GM19452 (cell line): ENCODE results near the gene TBC1D16.

Source experiments
- ATAC-seq: cut with Tn5 transposase; IDR thresholded peaks from one replicate; pipeline ENCODE4 v1.9.1; 2021; ENCODE audit not compliant: unreplicated experiment

TBC1D16 gene

DNA sequence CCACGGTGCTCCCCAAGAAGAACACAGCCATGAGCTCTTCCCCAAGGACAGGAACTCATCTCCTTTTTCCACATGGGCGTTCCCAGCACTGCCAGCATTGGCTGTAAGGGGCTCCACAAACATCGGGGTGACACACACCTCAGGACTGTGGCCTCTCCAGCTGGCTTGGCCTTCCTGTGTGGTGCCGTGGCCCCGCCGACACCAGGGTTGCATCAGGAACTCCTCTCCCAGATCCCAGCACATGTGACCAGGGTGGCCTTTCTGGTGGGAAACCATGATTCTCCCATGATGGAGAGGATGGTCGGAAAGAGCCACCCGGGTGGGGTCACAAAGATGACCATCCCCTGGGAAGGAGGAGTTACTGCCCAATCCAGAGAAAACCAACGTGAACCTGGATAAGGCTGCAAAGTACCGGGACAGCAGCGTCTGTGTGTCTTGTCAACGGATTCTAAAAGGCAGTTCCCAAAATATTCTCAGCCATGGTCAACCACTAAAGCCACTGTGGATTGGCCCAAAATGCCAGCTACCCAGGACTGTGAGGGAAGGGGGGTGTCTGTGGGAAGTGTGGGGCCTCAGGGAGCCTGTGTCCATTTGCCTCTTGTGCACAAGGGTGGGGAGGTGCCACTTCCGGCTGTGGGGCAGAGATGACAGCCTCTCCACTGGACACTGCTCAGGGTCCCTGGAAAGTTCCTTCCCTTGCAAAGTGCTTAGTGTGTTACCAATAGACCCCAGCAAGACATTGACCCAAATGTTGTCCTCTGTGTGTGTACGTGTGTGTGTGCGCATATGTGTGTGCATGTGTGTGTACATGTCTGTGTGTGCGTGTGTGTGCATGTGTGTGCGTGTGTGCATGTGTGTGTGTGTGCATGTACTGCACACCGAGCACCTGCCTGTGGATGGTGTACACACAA lies 118.4 kb downstream of the TBC1D16 start:
- ATAC-seq: no peak

DNA sequence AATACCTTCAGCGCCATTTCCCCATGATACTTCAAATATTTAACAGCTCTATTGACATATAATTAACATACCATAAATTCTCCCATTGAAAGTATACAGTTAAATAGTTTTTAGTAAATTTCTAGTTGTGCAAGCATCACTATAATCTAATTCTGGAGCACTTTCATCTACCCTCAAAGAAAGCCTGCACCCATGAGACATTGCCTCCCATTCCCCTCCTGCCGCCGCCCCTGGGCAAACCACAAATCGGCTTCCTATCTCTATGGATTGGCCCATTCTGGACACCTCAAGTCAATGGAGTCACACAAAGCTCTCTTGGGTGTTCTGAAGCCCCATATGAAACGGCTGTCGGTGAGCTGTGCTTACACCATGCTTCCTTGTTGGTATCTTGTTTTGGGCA lies 119.2 kb downstream of the TBC1D16 start:
- no peak for ATAC-seq

DNA sequence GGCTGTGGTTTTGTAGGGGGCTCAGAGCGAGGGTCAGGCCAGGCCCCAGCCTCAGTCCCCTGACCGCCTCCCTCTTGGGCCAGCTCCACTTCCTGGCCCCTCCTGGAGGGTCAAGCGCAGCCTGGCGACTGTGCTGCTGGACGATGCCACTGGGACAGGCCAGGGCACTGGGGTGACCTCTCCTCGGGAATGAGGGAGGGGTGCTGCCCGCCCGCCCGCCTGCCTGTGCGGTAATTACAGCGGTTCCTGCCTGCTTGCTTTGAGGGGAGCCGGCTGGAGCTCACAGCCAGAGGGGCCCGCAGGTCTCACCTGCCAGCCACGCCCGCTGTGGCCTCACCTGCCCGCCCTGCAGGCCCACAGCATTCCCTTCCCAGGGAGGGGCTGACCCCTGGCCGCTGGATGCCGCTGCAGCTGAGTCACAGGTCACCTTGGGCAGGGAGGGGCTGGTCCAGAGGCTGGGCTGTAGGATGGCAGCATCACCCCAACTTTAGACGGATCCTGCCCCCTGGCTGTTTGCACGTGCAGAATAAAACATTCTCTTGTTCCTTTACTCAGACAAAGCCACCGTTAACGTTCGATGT lies 119.7 kb downstream of the TBC1D16 start:
- ATAC-seq: no peak

DNA sequence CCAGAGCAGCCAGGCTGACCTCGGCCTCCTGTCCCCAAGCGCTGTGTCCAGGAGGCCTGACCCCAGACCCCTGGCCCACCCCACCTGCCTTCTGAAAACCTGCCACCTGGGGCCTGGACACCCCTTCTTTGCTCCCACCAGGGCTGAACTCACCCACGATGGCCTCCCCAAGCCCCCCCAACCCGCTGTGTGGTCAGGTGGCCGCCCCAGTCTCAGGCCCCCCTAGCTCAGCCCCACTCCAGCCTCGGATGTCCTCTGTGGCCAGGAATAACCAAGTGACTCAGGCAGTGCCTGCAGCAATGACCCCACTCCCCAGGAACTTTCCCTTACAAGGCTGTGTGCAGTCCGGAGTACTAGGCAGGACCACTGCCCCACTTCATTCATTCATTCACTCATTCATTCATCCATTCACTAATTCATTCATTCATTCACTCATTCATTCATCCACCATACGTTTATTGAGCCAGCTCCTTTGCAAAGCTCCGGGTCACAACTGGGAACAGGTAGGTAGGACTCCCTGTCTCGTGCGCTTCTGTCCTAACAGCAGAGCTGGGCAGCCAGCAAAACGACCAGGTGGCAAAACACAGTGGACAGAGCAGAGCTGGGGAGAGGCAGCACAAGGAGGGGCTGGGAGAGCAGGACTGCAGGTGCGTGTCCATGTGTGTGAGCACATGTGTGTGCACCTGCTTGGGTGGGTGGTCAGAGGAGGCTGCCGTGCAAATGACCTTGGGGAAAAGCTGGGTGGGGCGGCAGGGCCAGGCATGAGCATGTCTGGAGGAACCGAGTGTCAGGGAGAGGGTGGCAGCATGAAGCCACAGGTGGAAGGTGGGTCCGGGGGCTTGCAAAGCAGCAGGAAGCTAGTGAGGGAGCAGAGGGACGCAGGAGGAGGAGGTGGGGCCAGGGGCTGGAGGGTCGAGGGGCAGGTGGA lies 120.6 kb downstream of the TBC1D16 start:
- no peak for ATAC-seq

DNA sequence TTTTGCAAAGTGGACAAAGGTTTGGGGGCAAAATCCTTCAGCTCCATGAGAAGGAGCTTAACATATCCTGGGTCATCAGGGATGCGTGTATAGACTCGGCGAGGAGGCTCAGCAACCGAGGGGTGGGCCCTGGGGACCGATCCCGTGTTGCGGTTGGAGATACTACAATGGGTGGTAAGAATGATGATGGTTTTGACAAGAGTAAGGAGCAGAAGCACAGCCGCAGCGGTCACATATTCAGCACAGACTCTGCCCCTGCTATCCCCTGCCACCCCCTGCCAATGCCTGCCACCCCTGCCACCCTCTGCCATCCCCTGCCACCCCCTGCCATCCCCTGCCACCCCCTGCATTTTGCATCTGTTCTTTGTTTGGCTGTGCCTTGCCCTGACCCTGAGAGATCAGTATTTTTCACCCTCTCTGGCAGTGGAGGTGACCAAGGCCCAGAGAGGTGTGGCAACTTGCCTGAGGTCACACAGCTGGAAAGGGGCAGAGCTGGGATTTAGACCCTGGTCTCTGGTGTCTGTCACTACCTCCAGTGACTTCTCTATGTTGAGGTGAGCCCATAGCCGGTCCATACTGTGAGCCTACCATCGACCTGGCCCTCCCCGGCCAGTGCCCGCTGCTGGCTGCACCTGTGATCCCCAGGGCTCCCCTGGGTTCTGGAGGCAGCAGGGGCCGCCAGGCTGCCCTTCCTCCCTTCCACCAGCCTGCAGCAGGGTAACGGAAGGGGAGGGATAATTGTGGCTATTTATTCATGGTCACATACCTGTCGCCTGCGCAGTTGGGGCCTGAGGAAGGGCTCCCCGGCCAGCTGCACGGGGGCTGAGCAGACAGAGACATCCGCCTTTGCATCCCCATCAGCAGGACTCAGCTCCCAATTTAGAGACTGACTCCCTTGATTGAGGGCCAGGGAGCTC lies 121.5 kb downstream of the TBC1D16 start:
- no peak for ATAC-seq

DNA sequence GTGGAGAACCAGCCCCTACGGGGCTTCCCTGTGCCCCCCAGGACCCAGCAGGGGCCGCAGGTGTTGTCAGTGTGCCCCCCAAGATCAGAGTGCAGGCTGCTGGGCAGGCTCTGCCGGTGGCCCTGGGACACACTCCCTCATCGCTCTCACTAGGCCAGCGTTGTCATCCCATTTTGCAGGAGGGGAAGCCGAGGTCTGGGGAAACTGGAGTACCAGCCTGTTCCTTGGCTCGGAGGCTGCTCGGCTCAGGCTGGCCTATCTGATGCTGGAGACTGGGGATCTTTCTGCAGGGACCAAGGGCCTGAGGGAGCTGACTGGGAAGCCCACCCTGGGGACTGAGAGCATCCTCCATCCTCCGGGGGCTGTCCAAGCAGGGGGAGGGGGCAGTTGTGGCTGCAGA lies 122.2 kb downstream of the TBC1D16 start:
- no peak for ATAC-seq

DNA sequence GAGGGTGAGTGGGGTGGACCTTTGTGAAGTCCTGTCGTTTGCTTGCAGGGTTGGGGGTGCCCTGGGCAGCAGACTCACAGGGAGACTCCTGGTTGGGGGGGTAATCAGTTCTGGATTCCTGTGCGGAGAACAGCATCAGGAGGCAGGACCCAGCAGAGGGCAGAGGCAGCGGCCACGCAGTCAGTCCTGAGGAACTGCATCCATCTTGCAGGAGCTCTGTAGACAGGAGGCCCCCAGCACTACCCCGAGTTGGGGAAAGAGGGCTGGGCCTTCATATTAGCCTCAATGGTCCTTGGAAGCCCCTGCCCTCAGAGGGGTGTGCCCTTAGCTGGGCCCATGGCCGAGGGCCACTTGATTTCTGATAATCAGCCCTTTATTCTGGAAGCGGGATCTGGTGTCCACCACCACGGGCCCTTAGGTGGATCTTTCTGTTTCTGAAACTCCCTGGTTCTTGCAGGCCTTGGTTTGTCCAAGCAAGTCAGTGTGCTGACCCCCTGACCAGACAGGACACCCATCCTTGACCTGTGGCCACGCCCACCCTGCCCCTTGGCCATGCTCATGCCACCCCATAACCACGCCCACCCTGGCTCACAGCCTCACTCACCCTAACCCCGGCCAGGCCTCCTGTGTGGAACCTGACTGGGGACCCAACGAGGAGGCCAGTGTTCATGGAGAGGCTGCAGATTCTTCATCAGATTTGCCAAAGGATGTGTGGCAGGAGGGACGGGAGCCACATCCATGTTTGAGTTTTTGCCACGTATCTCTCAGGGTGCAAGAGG lies 122.9 kb downstream of the TBC1D16 start:
- no peak for ATAC-seq

DNA sequence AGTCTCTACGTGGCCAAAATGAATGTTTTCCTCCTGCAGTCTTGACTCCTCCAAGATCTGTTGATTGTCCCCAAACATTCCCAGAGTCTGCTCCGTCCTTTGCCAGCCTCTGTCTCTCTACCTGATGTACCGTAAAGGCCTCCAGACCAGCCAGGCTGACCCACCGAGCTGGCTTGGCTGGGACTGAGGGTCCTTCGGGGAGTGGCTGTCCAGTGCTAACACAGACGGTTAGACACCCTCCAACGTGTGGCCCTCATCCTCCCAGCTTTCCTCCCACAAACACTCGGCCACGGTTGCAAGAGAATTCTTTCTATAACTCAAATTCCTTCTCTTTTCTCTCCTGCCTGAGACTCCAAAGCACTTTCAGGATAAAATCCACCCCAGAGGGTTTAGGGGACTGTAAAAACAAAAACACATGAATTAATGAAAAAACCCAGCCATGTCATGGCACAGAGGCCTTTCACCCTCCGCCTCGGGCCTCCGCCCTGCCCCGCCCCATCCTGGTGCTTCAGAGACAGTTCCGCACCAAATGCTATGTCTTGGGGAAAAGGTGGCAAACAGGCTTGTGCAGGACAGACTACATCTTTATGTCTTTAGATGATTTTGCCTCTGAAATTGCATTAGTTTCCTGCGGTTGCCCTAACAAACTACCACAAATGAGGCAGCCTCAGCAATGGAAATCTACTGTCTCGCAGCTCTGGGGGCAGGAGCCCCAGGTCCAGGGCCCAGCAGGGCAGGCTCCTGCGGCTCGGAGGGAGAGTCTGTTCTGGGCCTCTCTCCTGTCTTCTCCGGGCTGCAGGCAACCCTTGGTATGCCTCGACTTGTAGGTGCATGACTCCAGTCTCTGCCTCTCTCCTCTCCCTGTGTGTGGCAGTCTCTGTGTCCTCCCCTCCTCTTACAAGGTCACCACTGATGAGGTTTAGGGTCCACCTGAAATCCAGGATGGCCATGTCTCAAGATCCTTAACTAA lies 124.0 kb downstream of the TBC1D16 start:
- ATAC-seq: no peak

DNA sequence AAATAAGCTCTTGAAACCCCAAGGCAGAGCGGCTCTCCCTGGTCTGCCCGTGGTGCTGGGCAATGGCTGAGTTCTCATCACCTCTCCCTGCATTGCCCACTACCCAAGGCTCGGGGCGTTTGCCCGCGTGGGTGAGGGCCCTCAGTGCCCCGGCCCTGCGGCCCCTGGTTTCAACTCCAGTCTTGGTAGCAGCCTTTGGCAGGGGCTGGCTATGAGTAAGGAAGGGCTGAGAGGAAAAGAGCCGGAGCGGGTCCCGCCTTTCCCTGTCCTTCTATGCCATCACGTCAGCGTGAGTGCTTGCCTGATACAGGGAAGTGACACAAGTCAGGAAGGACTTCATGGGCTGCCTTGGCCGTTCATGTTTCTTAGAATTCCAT lies 124.7 kb downstream of the TBC1D16 start:
- ATAC-seq: no peak

DNA sequence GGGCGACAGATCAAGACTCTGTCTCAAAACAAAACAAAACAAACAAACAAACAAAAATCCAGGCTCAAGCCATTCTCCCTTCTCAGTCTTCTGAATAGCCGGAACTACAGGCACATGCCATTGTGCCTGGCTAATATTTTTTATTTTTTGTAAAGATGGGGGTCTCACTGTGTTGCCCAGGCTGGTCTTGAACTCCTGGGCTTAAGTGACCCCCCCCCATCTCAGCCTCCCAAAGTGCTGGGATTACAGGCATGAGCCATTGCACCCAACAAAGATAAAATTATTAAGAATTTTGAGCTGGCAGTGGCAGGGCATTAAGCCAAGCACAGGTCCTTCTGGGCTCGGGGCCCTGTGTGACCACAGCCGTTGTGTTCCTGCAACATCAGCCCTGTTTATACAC lies 126.6 kb downstream of the TBC1D16 start:
- ATAC-seq: no peak

DNA sequence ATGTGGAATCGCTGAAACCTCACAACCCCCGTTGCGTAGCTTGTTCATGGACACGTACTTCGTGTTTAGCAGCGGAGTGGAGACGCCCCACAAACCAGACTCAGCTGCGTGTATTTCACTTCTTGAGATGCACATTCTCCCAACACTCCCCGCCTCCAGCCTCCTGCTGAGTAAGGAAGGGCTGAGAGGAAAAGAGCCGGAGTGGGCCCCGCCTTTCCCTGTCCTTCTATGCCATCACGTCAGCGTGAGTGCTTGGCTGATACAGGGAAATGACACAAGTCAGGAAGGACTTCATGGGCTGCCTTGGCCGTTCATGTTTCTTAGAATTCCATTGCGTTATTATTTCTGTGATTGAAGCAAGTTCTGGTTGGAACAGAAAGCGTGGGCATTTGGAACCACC lies 127.8 kb downstream of the TBC1D16 start:
- ATAC-seq: no peak

DNA sequence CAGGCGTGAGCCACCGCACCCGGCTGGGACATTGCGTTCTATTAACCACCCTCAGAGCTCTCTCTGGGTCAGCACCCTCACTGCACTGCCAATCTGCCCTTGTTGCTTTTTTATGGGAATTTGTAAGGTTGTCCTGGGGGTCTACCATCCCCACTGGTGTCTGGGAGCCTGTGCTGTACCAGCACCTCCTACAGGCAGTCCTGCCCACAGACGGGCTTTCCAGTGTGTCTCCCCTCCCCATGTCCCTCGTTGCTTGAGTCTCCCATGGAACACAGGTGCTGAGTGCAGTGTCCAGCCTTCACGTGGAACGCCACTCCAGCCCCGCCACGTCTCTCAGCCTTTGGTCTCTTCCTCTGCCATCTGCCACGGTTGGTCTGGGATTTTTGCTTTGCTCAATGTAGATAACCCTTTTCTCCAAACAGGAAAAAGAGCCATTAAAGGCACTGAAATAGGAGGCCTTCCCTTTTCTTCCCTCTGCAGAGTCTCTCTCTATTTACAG lies 128.4 kb downstream of the TBC1D16 start:
- ATAC-seq: no peak

DNA sequence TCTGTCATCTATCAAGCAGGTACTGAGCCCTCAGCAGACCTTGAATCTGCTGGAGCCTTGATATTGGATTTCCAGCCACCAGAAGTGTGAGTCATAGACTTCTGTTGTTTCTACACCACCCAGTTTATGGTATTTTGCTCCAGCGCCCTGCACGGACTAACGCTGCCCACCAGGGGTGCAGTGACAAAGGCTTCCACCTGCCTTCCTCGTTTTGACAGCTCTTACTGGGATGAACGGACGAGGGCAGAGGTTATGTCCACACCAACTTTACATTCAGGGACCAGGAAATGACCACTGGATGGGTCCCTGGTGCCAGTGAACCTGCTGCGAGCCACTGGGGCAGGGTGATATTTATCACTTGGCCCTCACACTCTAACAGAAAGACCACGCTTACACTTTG lies 129.8 kb downstream of the TBC1D16 start:
- ATAC-seq: no peak

DNA sequence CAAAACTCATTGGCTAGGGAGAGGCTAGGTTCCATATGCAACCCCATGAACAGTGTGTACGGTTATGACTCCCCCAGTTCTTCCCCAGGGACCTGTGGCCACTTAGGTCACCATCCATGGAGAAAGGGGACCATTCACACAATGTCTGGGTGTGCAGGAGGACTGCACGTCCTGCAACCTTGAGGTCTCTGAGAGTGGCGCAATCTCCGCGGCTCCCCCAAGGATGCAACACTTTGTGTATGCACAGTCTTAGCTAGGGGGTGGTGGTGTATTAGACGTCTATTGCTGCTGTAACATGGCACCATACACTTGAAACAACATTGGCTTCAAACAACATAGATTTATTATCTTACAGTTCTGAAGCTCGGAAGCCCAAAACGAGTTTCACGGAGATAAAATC lies 130.8 kb downstream of the TBC1D16 start:
- ATAC-seq: no peak

DNA sequence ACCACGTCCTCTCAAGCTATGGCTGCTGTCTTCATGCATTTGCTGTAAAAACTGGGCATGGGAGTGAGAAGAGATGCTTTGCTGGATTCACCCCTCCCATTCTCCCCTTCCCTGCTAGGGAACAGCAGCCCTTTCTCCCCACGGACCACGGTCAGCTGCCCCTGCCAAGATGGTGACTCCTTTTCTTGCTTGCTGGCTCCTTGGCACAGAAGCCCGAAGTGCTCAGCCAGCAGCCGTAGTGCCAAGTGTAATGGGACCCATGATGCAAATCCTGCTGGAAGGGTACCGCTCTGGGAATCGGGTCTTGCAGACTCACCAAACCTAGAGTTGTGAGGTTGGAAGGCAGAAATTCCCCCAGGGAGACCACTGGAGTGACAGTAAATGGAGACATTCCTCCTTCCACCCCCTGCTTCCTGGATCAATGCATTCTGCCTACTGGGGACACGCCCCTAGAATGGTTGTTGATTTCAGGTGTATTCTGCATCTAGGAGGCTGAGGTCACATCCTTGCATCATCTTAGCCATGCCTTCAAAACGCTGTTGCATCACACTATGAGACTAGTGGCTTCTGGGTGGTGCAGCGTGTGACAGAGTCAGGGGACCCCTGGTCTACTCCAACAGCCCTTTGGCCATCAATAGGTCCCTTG lies 133.4 kb downstream of the TBC1D16 start:
- no peak for ATAC-seq

DNA sequence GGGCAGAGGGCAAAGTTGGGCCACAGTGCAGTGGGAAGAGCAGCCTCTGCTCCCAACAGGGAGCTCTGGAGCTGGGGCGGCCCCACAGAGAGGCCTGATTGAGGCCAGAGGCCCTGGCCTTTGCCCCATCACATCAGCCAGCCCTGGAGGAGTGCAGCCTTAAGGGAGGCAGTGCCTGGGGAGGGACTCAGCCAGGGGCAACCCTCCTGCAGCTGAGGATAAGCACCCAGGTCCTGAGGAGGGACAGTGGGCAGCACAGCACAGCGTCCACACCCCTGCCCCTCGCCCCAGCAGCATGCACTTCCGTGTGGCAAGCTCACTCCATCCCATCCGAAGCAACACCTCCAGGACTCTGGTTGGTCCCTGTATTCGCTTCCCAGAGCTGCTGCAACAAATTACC lies 134.5 kb downstream of the TBC1D16 start:
- no peak for ATAC-seq

DNA sequence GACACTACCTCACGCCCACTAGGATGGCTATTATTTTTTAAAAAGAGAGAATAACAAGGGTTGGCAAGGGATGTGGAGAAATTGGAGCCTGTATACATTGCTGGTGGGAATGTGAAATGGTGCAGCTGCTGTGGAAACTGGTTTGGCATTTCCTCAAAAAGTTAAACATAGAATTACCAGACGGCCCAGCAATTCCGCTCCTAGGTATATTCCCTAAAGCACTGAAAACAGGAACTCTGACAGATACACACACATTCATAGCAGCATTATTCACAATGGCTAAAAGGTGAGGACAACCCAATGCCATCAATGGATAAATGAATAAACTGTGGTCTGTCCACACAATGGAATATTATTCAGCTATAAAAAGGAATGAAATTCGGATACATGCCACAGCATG lies 136.1 kb downstream of the TBC1D16 start:
- no peak for ATAC-seq
